ENCODE results near the gene PGAP1. TPM values are rescaled to one million over a fixed set of nuclear protein-coding genes. Genes with fewer than 3 reads are reported as not detected.
A peak's percentile ranks its signal among the peaks of the same experiment; 100 is the strongest.

The PGAP1 gene
- total RNA-seq, 1 experiment from 2014 or later: 29.4 TPM

GRCh38 chr2:196851088-196851487 lies 75.4 kb downstream of the PGAP1 start:
- no peak overlapping the region for H3K4me3 Mint-ChIP-seq
- ATAC-seq (no peak), DNase-seq (ENCODE audit: low spot score) (no peak)
- ChIA-PET POLR2A (no interaction called here), CTCF (interaction anchor here (2.3 kb wide), 1 partner anchor 318 kb away, joined by 12 read pairs; no protein-coding TSS in a partner anchor)
- H3K27me3 Mint-ChIP-seq (ENCODE audit: low read depth): no peaks in the 10 kb centered on the region
- H3K9me3 Mint-ChIP-seq: no peaks in the 10 kb centered on the region
- H3K36me3 Mint-ChIP-seq: 0 out of 2 replicates have a peak, but pooled peaks cover 4% of the 10 kb centered on the region
- TF ChIP-seq CDX4 (CRISPR knock-in tag; IDR thresholded peaks at IDR 0.05; ENCODE audit: borderline replicate concordance): no peak
- no peak for TF ChIP-seq TEAD1 (CRISPR knock-in tag; IDR thresholded peaks at IDR 0.05)
- no peak for TF ChIP-seq ATF6 (CRISPR knock-in tag; IDR thresholded peaks at IDR 0.05)
- TF ChIP-seq PRDM15 (CRISPR knock-in tag; IDR thresholded peaks at IDR 0.05): no peak
- no peak for TF ChIP-seq PREB (CRISPR knock-in tag; IDR thresholded peaks at IDR 0.05; ENCODE audit: borderline replicate concordance)
- TF ChIP-seq MXD4 (CRISPR knock-in tag; IDR thresholded peaks at IDR 0.05; ENCODE audit: borderline replicate concordance): no peak
- TF ChIP-seq NR1H2 (CRISPR knock-in tag; IDR thresholded peaks at IDR 0.05): no peak
- no peak for TF ChIP-seq GRHL2 (CRISPR knock-in tag; IDR thresholded peaks at IDR 0.05; ENCODE audit: insufficient replicate concordance, severe bottlenecking)
- TF ChIP-seq ETV6 (CRISPR knock-in tag; IDR thresholded peaks at IDR 0.05): no peak
- TF ChIP-seq FOXJ3 (CRISPR knock-in tag; IDR thresholded peaks at IDR 0.05; ENCODE audit: borderline replicate concordance): no peak
- no peak for TF ChIP-seq IRF2 (CRISPR knock-in tag; IDR thresholded peaks at IDR 0.05; ENCODE audit: borderline replicate concordance, low read depth)
- TF ChIP-seq ZNF317 (CRISPR knock-in tag; IDR thresholded peaks at IDR 0.05; ENCODE audit: borderline replicate concordance, low read depth): no peak
- no peak for TF ChIP-seq MYBL2 (CRISPR knock-in tag; IDR thresholded peaks at IDR 0.05)
- no peak for TF ChIP-seq ZBTB43 (CRISPR knock-in tag; IDR thresholded peaks at IDR 0.05)
- no peak for TF ChIP-seq NFE2L1 (CRISPR knock-in tag; IDR thresholded peaks at IDR 0.05)
- no peaks in the 10 kb centered on the region for H3K4me1 Mint-ChIP-seq
- H3K27ac Mint-ChIP-seq: no peak overlapping the region

GRCh38 chr2:196849895-196850294 lies 76.6 kb downstream of the PGAP1 start:
- H3K27me3 Mint-ChIP-seq (ENCODE audit: low read depth): no peaks in the 10 kb centered on the region
- DNase-seq (ENCODE audit: low spot score) (no peak), ATAC-seq (peak; percentile 97)
- TF ChIP-seq E2F1 (CRISPR knock-in tag; IDR thresholded peaks at IDR 0.05): no peak
- H3K27ac Mint-ChIP-seq: no peak overlapping the region
- H3K4me3 Mint-ChIP-seq: no peak overlapping the region
- H3K9me3 Mint-ChIP-seq: no peaks in the 10 kb centered on the region
- CTCF ChIA-PET: interaction anchor here (0.9 to 2.3 kb wide), 2 partner anchors 20 to 319 kb away, joined by 4 to 12 read pairs; no protein-coding TSS in a partner anchor
- POLR2A ChIA-PET: no interaction called here
- H3K4me1 Mint-ChIP-seq: no peaks in the 10 kb centered on the region
- peaks cover 11% of the 10 kb centered on the region for H3K36me3 Mint-ChIP-seq

Measured in WTC11 (cell line).